HG02885 (cell line): Measurements from ENCODE around the gene TMEM19.
A peak's percentile ranks its signal among the peaks of the same experiment; 100 is the strongest.

Experiments
- ATAC-seq: cut with Tn5 transposase; IDR thresholded peaks from one replicate; pipeline ENCODE4 v1.9.1; 2021; ENCODE audit warnings: mild to moderate bottlenecking; ENCODE audit not compliant: unreplicated experiment, poor library complexity

TMEM19 gene

DNA sequence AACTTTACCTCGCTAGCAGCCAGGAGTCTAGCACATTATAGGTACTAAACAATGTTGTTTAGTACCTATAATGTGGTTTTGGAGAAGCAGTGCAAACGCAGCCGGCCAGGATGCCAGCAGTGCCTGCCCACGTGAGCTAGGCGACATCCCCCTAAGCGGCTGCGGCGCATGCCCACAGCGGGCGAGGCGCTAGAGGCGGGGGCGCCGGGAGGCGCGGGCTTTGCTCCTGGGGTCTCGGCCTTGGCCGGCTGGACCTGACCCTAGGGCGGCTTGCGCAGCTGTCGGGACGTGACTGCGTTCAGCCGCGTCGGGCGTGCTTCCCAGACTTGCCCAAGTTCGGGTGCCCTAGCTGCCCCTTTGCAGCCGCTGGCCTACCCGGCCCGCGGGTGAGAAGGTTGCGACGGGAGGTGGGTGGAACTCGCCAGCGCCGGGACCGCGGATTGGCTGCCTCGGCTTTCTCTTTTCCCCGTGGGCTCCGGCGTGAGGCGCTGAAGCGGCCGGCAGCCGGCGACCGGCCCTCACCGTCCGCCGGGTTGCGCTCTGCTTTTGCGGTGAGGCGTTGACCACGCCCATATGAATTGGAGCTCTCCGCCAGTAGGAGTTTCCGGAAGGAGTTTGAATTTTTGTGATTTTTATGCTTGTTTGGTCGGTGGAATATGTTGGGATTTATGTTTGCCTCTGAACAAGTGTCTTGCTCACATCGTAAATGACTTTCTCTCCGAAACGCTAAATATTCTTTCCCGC is at the start of gene TMEM19:
TSS of gene TMEM19 (plus strand) at position 169 of the 744 bp plus-strand sequence. CDS start 599 bp downstream, outside the sequence.
- peak; percentile 86 for ATAC-seq

DNA sequence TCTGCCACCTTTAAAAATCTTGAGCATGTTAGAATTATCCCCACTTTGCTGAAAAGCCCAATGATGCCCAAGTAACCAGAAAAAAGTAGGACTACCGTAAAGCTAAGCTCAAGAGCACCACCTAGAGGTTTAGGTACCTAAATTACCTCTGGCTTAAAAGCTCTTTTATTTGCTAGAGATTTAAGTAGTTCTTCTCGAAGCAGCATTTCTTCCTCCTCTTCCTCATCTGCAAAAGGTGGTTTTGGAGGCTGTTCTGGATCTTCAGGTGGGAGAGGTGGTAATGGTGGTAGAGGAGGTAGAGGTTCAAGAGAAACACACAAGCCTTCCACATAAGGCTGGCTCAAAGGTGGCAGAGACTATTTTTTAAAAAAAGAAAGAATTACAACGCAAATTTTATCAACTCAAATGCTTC is 49.2 kb upstream of the TMEM19 start:
- peak; percentile 65 for ATAC-seq

DNA sequence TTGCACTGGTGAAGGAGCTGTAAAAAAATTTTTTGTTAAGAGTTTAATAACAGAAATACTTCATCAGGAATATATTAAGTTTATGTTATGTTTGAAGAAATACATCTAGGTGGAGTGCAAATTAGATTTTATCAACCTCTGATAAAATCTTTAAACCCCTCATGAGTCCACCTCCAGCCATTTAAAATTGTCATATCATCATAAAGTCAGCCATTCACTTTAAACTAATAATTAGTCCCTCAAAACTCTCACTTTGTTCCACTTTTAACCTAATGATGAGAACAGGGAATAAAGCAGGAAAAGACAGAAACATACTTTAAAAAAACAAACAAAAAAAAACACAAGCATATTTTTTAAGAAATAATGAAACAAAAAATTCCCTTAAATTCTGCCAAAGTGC is 47.4 kb upstream of the TMEM19 start:
- ATAC-seq: no peak

DNA sequence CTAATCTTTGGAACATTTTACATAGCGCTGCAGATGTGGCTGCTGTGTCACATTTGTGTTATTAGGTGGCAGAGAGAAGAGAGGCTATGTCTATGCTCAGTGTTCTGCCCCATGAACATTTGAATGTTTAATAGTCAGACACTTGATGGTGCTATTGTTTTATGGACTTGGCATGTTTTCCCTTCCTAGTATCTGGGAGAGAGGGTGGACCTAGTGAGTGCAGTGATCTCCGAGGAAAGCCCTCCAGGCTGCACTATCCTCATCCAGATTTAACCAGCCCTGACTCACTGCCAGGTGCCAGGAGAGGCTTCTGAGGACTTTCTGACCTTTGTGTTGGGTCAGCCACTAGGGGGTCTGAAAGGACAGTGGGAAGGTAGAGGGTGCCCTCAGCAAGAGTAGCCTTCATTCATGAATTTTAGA is 46.5 kb upstream of the TMEM19 start:
- peak; percentile 49 for ATAC-seq

DNA sequence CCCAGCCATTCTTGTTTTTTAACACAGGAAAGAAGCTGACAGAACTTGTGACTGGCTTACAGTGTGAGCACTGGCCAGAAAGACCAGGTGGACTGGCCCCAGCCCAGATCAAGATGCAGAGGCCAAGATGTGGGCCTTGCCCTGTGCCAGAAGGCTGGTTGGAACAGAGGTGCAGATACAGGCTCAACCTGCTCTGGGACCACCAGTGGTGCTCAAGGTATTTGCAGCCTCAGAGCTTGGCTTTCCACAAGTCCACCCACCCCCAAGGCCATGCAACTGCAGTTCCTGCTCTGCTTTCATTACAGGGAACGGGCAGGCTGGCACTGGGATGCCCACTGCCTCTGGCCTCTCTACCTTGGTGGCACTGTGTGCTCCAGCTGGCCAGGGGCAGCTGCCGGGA is 45.6 kb upstream of the TMEM19 start:
- no peak for ATAC-seq

DNA sequence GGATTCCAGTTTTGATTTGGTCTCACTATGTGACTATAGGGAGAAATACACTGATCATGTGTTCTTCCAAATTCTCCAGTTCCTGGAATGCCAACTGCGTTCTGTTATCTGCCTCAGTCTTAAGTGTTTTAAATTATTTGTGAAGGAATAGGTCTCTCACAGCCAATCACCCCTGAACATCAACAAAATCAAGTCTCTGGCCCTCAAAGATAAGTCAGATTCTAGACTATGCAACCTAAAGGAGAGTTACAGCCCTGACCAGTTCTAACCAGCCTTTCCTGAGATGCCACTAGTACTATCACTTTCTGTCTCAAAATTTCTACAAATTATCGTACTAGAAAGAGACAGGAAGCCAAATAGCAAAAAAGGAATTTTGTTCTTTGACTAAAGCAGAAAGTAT is 44.5 kb upstream of the TMEM19 start:
- ATAC-seq: no peak

DNA sequence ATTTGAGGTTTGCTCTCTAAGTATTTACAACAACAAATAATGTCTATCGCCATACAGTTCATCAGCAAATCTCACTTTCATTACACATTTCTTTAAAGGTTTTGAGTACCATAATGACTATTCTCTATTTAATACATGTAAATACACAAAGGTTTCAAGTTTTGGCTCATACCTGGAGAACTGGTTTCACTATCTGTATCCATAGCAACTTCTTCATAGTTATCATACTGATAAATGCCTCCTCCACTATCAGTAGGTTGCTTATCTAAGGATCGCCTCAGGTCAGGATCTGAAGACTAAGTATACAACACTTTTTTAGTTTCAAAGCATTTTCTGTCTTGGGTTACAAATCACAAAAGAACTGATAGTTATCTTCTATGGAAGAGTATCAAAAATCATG is 43.6 kb upstream of the TMEM19 start:
- peak; percentile 76 for ATAC-seq

DNA sequence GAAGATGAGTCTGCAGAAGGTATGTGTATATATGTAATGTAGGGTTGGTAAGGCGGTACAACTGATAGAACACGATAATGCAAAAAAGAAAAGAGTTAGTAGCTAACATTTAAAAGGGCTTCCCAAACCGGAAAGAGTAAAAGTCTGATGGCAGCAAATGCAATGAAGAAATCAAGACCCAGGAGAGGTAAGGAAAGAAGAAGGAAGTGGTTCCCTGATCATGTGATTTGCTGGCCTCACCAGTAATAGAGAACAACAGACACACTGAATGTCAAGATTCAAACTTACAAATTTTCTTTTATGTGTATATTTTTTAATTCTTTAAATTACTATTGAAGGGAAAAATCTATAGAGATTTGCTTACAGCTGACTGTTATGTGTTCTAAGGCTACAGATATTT is 40.6 kb upstream of the TMEM19 start:
- no peak for ATAC-seq

DNA sequence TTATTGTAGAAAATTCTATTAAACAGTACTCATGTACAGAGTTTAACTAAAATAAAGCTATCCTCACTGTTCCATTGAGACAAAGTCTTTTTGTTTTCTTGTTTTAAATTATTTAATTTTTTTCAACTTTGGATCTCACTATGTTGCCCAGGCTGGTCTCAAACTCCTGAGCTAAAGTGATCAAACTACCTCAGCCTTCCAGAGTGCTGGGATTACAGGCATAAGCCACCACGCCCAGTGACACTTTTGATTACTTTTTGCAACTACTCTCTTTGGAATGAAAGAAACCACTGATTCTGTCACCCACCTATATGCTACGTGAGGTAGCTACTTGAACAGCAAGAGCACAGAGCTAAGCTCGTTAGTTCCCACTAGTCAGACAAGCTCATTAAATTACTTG is 39.4 kb upstream of the TMEM19 start:
- ATAC-seq: no peak

DNA sequence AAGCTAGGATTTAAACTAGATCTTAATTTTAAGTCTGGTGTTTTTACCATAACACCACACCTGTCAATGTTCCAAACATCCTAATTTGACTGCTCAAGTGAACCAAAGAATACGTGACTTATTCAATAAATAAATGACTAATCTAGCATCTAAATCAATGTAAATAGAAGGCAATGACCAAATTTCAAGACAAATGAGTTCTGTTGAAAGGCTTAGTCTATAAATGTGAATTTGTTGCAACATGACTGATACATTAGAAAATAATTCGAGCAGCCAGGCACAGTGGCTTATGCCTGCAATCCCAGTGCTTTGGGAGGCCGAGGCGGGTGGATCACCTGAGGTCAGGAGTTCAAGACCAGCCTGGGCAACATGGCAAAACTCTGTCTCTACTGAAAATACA is 37.3 kb upstream of the TMEM19 start:
- ATAC-seq: no peak

DNA sequence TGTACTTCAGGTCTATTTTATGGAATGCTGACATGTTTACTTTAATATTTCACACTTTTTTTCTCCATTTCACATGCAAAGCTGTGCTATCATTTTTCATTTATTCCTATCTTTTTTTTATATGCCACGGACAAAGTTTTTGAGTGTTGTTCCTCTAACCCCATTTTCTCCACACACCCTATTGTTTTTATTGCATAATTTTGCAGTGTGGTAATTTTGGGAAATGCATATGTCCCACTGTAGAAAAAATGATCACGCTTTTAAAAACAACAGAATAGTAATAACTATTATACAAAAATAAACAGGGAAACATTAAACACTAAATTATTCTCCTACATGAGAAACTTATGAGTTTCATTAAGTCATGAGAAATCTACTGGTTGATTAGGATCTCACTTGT is 36.5 kb upstream of the TMEM19 start:
- no peak for ATAC-seq

DNA sequence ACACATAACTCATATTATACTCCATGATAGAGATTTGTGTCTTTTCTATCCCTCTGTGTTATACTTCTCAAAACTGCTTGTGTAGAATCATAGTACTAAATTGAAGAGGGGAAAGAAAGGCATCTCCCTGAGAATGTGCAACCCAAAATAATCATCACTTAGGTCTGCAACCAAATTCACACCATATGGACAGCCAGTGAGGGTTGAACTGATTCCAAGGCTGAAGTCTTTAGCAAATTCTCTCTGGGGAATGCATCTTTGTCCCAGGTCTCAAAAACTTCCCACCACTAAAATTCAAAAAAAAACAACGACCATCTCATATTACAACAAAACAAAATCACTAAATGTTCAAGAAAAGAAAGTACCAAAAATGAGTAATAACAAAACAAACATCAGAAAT is 33.2 kb upstream of the TMEM19 start:
- ATAC-seq: no peak

DNA sequence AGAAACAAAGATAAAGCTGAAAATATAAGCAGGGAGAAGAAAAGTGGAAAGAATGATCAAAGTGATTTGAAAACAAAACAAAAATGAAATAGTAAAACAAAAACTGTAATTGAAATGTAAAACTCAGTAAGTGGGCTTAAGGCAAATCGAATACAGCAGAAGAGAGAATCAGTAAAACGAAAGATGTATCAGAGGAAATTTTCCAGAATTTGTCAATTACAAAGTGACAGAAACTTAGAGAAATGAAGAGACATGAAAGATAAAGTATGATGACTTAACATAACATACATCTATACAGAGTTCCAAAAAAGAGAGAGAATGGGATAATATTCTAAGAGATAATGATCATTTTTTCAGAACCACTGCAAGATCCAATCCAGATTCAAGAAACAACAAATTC is 32.7 kb upstream of the TMEM19 start:
- no peak for ATAC-seq

DNA sequence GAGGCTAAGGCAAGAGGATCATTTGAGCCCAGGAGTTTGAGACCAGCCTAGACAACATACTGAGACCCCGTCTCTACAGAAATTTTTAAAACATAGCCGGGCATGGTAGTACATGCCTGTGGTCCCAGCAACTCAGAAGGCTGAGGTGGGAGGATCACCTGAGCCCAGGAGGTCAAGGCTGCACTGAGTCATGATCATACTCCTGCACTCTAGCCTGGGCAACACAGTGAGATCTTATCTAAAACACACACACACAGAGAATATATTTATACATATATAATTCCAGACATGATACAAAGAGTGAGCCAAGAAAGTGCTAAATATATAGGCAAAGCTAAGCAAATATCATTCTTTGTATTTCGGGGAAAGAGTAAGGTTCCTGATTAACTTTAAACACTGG is 31.7 kb upstream of the TMEM19 start:
- no peak for ATAC-seq

DNA sequence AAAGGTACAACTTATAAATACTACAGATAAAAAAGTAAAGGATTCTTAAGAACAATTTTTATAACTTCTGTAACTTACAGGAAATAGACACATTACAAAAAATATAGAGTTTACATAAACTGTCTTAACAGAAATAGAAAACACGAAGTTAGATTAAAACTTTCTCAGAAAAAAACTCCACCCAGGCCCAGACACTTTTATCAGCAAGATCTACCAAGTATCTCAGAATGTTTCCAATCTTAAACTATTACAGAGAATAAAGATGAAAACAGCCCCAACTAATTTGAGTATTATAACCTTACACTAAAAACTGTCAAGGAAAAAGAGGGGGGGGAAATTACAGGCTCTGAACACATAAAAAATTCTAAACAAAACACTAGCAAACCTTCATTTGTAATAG is 30.4 kb upstream of the TMEM19 start:
- ATAC-seq: no peak

DNA sequence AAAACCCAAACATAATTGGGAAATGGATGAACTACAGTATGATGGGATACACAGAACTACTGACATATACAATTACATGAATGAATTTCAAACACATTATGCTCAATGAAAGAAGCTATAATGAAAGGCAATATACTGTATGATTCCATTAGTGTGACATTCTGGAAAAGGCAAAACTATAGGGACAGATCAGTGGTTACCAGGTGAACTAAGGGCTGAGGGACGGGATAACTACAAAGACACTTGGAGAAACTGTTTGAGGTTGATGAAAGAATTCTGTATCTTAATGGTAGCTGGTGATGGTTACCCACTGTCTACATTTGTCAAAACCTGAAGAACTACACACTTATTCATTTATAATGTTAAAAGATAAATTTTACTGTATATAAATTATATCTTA is 30.0 kb upstream of the TMEM19 start:
- ATAC-seq: no peak

DNA sequence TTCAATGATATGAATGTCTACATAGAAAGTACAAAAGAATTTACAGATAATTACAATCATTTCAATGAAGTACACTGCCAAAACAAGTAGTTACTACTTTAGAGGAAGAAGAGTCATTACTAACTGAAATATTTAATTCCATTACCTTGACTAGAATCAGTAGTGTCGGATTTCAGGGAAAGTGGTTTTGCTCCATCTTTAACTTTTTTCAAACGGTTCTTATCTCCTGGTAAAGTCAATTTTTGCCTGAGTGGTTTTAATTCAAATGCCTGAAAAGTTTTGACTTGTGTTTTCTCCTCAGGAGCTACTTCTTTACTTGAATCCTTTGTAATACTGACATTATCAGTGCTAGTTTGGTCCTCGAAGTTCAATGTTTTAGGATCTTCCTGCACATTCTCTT is 29.1 kb upstream of the TMEM19 start:
- ATAC-seq: no peak

DNA sequence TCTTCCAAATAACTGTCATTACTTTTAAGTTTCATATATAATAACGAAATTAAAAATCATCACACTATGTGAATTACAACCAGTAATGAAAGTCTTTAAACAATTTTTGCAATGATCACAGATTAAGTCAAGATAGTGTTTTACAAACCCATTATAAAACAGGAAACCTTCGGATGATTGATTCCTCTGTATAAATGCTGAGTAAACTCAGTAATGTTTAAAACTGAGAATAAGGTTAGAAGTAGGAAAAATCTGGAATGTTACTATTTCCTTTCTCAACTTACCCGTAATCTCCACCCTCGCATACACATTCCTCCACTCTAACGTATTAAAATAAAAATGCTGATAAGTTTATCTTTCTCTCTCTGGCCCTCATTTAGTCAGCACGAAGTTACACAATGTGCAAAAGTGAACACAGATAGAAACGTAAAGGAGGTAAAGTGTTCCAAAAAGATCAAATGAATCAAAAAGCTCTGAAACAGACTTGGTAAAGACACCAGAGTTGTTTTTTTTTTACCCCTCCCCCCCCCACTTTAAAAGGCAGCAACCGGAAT is 23.8 kb upstream of the TMEM19 start:
- ATAC-seq: no peak

DNA sequence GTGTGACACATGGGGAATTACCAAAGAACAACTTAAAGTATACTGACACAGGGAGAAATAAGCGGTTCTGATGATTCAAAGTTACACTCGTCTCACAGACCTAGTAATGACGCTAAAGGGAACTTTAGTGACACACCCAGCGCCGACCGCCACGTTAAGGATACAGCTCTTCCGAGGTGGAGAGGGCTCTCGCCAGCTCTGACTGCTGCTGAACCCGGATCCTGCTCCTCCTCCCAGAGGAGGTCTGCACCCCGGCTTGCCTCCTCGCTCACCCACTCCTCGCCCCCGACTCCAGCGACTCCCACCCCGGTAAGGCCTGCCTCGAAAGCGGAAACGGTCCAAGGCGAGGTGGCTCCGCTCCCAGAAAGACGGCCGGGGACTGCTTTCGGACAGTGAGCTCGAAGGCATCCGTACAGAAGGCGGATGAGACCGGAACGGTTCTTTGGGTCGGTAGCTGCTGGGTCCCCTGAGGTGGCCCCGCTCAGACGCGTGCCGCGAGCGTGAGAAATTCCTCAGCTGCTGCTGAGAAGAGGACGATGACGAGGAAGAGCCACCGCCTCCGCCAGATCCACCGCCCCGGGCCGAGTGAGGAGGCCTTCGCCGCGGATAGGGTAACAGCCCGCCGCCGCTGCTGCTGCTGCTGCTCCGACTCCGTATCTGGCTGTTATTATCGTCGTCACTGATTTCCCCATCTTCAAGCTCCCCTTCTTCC is 22.9 kb upstream of the TMEM19 start:
- ATAC-seq: peak; percentile 27

DNA sequence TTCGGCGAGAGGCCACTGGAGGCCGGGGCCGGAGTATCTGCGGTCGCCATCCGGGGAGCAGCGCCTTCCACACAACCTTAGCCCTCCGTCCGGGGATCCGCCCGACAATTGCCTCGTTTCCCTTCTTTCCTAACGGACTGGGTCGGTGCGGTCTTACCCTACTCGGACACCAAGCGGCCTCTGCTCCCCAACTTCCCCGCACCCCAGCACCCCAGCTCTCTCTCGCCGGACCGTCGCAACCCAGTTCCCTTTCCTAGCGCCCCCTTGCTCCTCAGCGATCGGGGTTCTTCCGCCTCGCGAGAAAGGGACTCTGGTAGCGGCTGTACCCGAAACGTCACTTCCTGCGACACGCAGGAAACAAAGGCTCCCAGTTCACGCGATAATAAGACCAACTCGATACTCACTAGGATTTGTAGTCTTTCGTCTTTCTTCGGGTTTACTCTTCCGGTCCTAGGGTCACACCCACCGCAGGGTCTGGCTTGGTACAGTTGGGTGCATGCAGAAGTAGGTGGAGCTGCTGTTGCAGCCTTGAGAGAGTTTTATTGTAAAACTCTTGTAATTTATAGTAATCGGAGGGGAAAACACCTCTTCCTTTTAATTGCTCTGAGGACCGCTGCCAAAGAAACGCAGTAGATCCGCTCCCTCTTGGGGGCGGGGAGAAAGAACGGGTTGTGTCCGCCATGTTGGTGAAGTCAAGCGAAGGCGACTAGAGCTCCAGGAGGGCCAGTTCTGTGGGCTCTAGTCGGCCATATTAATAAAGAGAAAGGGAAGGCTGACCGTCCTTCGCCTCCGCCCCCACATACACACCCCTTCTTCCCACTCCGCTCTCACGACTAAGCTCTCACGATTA is 22.1 kb upstream of the TMEM19 start, which contains the start of the genes THAP2 and ZFC3H1:
TSS of gene THAP2 (plus strand) at position 741 of the 850 bp plus-strand sequence. CDS start 209 bp downstream, outside the sequence.
TSS of gene ZFC3H1 (minus strand) at position 288 of the 850 bp plus-strand sequence. CDS start at position 50, 238 bp downstream.
- ATAC-seq: peak; percentile 86
